ENCODE data around the gene ZNF485. TPM values are rescaled to one million over a fixed set of nuclear protein-coding genes. Genes with fewer than 3 reads are reported as not detected.

The ZNF485 gene
- total RNA-seq, 1 donor from 2014 or later, result 6.7 TPM

DNA sequence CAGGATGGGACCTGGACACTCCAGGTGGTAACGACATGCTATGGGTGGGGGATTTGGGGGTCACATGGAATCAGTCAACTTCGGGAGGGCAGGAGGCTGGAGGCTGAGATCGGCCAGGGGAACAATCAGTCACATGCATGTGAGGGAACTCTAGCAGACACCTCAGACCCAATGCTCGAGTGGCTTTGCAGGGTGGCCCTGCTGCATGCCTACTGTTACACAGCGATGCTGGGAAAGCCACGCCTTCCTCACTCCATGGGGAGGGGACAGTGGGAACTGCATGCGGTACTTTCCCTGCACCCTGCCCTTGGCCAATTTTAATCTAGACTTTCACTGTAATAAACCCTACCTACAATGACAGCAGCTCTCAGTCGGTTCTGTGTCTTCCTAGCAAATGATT, 49.1 kb downstream of the ZNF485 start:
- H3K4me1 Mint-ChIP-seq (ENCODE audit: unreplicated experiment), result peaks cover 15% of the 10 kb centered on the region
- no peak for DNase-seq (ENCODE audit: extremely low spot score, unreplicated experiment)
- peaks cover 7% of the 10 kb centered on the region for H3K27me3 Mint-ChIP-seq
- H3K36me3 Mint-ChIP-seq, result peaks cover 5% of the 10 kb centered on the region
- no peak for TF ChIP-seq CTCF (conservative IDR thresholded peaks at IDR 0.05)
- no peak overlapping the region for H3K27ac Mint-ChIP-seq
- no peak overlapping the region for H3K4me3 Mint-ChIP-seq
- H3K9me3 Mint-ChIP-seq, result no peaks in the 10 kb centered on the region

DNA sequence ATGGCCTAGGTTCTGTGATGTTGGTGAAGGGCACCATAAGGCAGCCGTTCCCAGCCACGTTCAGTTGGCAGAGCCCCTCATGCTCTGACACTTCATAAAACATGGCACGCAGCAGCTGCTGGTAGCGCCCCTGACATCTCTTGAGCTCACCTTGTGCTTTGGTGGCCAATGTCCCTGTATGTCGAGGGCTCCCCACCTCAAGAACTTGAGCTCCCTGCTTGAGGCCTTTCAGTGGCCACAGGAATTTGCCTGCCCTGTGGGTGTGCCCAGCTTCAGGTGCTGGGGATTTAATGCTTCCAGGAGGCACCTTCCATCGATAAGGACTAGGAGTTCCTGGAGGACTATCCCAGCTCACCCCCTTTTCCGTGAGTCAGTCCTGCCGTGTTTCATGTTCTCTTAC, 52.0 kb downstream of the ZNF485 start:
- peaks cover 5% of the 10 kb centered on the region for H3K36me3 Mint-ChIP-seq
- peaks cover 11% of the 10 kb centered on the region for H3K4me1 Mint-ChIP-seq (ENCODE audit: unreplicated experiment)
- no peak for TF ChIP-seq CTCF (conservative IDR thresholded peaks at IDR 0.05)
- H3K27ac Mint-ChIP-seq, result no peak overlapping the region
- H3K27me3 Mint-ChIP-seq, result peaks cover 5% of the 10 kb centered on the region
- no peaks in the 10 kb centered on the region for H3K9me3 Mint-ChIP-seq
- no peak for DNase-seq (ENCODE audit: extremely low spot score, unreplicated experiment)
- H3K4me3 Mint-ChIP-seq, result no peak overlapping the region

- TF ChIP-seq CTCF (conservative IDR thresholded peaks at IDR 0.05), result no peak
- no peak for DNase-seq (ENCODE audit: extremely low spot score, unreplicated experiment)
- H3K4me3 Mint-ChIP-seq, result no peak overlapping the region
- no peaks in the 10 kb centered on the region for H3K4me1 Mint-ChIP-seq (ENCODE audit: unreplicated experiment)
- H3K36me3 Mint-ChIP-seq, result no peaks in the 10 kb centered on the region
- peaks cover 46% of the 10 kb centered on the region for H3K27me3 Mint-ChIP-seq
- no peak overlapping the region for H3K27ac Mint-ChIP-seq
- H3K9me3 Mint-ChIP-seq, result no peaks in the 10 kb centered on the region
These were observed 58.8 kb downstream of the ZNF485 start for GRCh38 chr10:43665054-43665453.

DNA sequence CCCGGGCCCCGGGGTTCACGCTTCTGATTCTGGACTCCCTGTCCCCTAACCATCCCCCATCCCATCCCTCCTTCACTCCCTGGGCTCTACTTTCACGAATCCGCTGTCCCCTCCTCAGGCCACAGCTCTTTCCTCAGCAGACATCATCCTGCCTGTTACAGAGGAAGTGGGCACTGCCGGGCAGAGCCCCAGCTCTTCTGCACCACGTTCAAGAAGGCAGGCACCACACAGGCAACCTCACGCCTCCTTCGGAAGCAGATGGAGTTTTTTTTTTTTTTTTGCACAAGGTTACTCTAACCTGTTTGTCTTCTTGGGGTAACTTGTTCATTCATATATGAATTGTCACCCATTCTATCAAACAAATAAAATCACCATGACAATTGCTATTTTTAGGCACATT, 60.3 kb downstream of the ZNF485 start:
- TF ChIP-seq CTCF (conservative IDR thresholded peaks at IDR 0.05), result no peak
- H3K4me1 Mint-ChIP-seq (ENCODE audit: unreplicated experiment), result peaks cover 2% of the 10 kb centered on the region
- no peaks in the 10 kb centered on the region for H3K9me3 Mint-ChIP-seq
- H3K36me3 Mint-ChIP-seq, result no peaks in the 10 kb centered on the region
- DNase-seq (ENCODE audit: extremely low spot score, unreplicated experiment), result no peak
- peaks cover 59% of the 10 kb centered on the region for H3K27me3 Mint-ChIP-seq
- no peak overlapping the region for H3K27ac Mint-ChIP-seq
- no peak overlapping the region for H3K4me3 Mint-ChIP-seq

DNA sequence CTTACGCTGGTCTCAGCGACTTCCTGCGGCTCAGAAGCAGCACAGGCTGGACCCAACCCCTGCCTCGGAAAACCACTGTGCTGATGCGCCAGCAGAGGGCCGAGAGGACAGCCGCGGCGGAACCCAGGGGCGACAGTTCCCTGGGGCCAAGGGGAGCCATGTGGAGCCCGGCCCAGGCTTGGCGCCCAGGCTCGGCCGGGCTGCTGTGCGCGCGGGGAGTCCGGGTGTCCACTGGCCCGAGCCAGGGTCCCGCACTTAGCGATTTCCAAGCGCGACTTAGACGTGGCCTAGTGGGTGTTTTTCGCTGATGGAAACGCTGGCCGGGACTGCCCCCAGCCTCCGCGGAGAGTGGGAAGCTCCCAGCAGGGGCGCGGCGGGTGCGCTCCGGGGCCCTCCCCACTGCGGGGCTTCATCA, 61.1 kb downstream of the ZNF485 start:
- peaks cover 62% of the 10 kb centered on the region for H3K27me3 Mint-ChIP-seq

More for the DNA sequence above, 61.1 kb downstream of the ZNF485 start:
- no peak for DNase-seq (ENCODE audit: extremely low spot score, unreplicated experiment)
- Mint-ChIP-seq H3K36me3 (no peaks in the 10 kb centered on the region), H3K4me1 (ENCODE audit: unreplicated experiment) (peaks cover 6% of the 10 kb centered on the region), H3K27ac (no peak overlapping the region), H3K4me3 (no peak overlapping the region), H3K9me3 (no peaks in the 10 kb centered on the region)
- peak; percentile 51 for TF ChIP-seq CTCF (conservative IDR thresholded peaks at IDR 0.05)

Other genes starting within 250 kb of the ZNF485 start
- 0.97 and 3.1 TPM in 2 replicates for gene FXYD4, start 234.8 kb upstream of the ZNF485 start, total RNA-seq (ENCODE audit: low replicate concordance)
- gene HNRNPF, start 197.3 kb upstream of the ZNF485 start, total RNA-seq (ENCODE audit: low replicate concordance), result 220 and 287 TPM in 2 replicates
- 3.5 and 6.4 TPM in 2 replicates for gene ZNF487, start 169.3 kb upstream of the ZNF485 start, total RNA-seq (ENCODE audit: low replicate concordance)
- gene ZNF239, start 31.8 kb upstream of the ZNF485 start, total RNA-seq (ENCODE audit: low replicate concordance), result 2.4 and 9.2 TPM in 2 replicates
- 30.5 and 41.8 TPM in 2 replicates for gene ZNF32, start 42.4 kb downstream of the ZNF485 start, total RNA-seq (ENCODE audit: low replicate concordance)

Data from type B pancreatic cell (in vitro differentiated cells).